ENCODE results near the gene SLC35E4.
"Not testable (repeated sequence)": the region's sequence is repeated elsewhere in the genome, so short reads cannot be mapped to it uniquely, and the experiment has no call there.

SLC35E4 gene

GRCh38 chr22:30635273-30636225 is at the start of gene SLC35E4:
Gene SLC35E4, plus strand, starts transcription at chr22:30635781. Its CDS starts 670 bp downstream, at chr22:30636451.
- peak; percentile 95 for DNase-seq (ENCODE audit: low spot score)

GRCh38 chr22:30586414-30586813 is 49.2 kb upstream of the SLC35E4 start:
- no peak for DNase-seq (ENCODE audit: low spot score)

- no peak for DNase-seq (ENCODE audit: low spot score)
Measured at GRCh38 chr22:30591191-30591587, 44.4 kb upstream of the SLC35E4 start.

- peak; percentile 97 for DNase-seq (ENCODE audit: low spot score)
Measured at GRCh38 chr22:30591588-30592359, 43.8 kb upstream of the SLC35E4 start, which contains the start of gene PES1. Gene PES1, minus strand, starts transcription at chr22:30591910. Its CDS starts 77 bp downstream, at chr22:30591833.

DNA sequence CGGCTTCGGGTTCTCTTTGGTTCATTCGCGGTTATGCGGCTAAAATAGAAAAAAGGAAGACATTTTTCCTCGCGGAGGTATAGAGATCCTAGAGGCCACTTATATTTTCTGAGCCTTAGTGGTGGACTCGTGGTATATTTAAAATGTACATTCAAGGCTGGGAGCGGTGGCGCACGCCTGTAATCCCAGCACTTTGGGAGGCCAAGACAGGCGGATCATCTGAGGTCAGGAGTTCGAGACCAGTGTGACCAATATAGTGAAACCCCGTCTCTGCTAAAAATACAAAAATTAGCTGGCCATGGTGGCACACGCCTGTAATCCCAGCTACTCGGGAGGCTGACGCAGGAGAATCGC is 43.2 kb upstream of the SLC35E4 start:
- not testable (repeated sequence) for DNase-seq (ENCODE audit: low spot score)

DNA sequence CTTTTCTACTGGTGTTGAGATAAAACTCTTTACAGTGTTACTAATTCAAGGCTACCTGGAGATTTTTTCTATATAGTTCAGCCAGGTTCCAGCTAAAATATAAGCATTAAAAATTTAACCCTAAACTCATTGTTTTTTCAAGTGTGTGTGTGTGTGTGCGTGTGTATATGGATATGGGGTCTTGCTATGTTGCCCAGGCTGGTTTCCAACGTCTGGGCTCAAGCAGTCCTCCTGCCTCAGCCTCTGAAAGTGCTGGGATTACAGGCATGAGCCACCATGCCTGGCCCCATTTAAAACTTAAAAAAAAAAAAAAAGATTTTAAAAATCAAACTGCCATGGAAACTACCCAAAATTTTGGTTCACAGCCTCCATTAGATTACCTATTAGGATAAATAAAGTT is 39.4 kb upstream of the SLC35E4 start:
- no peak for DNase-seq (ENCODE audit: low spot score)

GRCh38 chr22:30596886-30597285 is 38.7 kb upstream of the SLC35E4 start:
- no peak for DNase-seq (ENCODE audit: low spot score)

DNA sequence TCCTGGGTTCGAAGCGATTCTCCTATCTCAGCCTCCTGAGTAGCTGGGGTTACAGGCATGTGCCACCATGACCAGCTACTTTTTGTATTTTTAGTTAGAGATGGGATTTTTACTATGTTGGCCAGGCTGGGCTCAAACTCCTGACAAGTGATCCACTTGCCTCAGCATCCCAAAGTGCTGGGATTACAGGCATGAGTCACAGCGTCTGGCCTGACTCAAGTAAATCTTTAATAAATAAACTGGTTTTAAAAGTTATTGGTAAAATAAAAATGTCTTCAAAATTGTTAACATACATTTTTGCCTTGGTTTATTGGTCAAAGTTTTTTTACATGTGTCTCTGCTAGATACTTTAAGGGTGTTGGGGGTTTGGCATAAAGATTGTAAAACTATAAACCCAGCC is 36.6 kb upstream of the SLC35E4 start:
- DNase-seq (ENCODE audit: low spot score) = no peak

DNA sequence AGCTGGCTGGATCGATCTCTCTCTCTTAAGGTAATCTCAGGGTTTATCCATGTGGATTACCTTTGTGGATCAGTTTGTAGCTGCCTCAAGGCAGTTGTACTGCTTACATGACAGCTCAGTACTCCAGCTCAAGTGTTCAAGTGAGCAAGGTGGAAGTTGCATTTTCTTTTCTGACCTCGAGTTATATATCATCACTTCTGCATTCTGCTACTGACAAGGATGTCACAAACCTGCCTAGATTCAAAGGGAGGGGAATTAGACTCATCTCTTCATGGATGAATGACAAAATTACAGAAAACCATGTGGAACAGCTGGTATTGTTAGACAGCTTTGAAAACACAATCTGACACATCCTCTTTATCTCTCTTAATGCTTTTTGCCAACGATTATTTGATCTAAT is 34.7 kb upstream of the SLC35E4 start:
- no peak for DNase-seq (ENCODE audit: low spot score)

DNA sequence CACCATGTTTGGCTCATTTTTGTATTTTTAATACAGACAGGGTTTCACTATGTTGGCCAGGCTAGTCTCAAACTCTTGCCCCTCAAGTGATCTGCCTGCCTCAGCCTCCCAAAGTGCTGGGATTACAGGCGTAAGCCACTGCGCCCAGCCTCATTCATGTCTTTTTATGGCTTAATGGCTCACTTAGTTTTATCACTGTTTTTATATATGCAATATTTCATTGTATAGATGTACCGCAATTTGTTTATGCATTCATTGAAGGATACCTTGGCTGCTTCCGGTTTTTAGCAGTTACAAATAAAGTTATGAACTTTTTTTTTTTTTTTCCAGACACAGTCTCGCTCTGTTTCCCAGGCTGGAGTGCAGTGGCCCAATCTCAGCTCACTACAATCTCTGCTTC is 34.1 kb upstream of the SLC35E4 start:
- DNase-seq (ENCODE audit: low spot score) = no peak

DNA sequence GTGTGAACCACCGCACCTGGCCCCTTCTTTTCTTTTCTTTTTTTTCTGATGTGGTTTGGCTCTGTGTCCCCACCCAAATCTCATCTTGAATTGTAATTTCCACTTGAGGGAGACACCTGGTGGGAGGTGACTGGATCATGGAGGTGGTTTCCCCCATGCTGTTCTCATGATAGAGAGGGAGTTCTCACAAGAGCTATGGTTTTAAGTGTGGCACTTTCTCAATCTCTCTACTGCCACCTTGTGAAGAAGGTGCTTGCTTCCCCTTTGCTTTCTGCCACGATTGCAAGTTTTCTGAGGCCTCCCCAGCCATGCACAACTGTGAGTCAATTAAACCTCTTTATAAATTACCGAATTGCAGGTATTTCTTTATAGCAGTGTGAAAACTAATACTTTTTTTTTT is 33.5 kb upstream of the SLC35E4 start:
- no peak for DNase-seq (ENCODE audit: low spot score)

DNA sequence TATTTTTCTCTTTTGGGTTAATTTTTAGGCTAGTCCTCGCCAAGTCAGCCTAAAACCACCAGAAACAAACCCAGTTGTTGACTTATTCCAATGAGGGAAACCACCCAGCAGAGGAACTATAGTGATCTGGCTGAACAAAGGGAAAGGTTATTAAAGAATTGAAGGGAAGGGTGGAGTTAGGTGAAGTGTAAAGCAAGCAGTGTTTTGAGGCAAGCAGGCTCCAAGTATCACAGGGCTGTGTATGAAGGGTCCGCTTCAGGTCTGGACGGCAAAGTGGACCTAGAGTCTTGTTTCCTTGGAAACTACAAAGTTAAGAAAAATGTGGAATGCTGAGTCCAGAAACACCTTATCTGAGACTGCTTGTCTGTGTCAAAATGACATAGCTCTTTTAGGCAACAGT is 31.8 kb upstream of the SLC35E4 start:
- no peak for DNase-seq (ENCODE audit: low spot score)

- DNase-seq (ENCODE audit: low spot score) = no peak
Measured at GRCh38 chr22:30604723-30605122, 30.9 kb upstream of the SLC35E4 start.

GRCh38 chr22:30605449-30606110 is 30.0 kb upstream of the SLC35E4 start:
- DNase-seq (ENCODE audit: low spot score) = peak; percentile 39

DNA sequence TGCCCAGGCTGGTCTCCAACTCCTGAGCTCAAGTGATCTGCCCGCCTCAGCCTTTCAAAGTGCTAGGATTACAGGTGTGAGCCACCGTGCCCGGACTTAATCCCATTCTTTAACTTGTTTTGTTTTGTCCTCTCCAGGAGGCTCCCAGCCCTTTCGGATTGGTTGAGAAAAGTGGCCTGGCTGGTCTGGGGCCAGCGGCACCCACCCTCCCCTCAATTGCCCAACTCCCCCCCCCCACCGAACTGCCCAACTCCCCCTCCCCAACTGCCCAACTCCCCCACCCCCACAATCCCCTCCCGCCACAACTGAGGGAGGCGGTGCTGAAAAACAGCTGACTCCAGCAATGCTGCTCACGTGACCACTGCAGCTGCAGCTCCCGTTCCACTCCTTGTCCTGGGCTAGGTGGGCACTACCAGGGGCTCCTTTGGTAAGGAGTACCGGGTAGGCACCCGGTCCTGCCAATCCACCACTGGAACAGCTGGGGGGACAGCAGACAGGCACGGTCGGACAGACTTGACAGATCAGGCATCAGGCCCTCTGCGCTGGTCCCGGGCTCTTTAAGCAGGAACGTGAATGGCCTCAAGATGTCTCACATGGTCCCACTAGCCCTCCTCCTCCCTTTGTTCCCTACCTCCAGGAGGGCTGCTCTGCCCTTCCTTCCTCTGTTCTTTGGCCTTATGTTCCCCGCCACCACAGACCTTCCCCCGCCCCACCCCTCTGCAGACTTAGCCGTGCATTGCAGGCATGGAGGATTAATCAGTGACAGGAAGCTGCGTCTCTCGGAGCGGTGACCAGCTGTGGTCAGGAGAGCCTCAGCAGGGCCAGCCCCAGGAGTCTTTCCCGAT is 28.9 kb upstream of the SLC35E4 start, which contains the start of gene TCN2:
TCN2 (plus strand) TSS at position 720 of the 845 bp plus-strand sequence. CDS start 158 bp downstream, outside the sequence.
- DNase-seq (ENCODE audit: low spot score) = peak; percentile 19

DNA sequence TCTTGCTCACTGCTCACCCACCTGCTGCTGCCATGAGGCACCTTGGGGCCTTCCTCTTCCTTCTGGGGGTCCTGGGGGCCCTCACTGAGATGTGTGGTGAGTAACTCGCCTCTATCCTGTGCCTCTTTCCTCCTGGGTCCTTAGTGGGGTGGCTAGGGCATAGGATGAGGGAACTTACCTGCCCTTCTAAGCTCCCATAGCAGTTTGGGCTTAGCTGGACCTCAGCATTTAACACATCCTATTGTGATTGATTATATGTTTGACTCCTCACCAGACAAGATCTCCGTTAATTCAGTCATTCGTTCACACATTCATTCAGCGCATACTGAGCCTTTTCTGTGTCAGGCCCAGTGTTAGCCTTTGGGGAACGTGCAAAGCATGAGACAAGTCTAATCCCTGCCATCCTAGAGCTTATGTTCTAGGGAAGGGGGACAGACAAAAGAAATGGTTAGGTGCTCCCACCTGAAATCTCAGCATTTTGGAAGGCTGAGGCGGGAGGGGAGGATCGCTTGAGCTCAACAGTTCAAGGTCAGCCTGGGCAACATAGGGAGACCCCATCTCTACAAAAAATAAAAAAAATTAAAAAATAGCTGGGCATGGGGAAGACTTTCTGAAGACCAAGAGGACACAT is 28.2 kb upstream of the SLC35E4 start:
- no peak for DNase-seq (ENCODE audit: low spot score)

GRCh38 chr22:30607939-30608338 is 27.6 kb upstream of the SLC35E4 start:
- no peak for DNase-seq (ENCODE audit: low spot score)

- DNase-seq (ENCODE audit: low spot score) = no peak
Measured at GRCh38 chr22:30609260-30610185, 26.1 kb upstream of the SLC35E4 start.

DNA sequence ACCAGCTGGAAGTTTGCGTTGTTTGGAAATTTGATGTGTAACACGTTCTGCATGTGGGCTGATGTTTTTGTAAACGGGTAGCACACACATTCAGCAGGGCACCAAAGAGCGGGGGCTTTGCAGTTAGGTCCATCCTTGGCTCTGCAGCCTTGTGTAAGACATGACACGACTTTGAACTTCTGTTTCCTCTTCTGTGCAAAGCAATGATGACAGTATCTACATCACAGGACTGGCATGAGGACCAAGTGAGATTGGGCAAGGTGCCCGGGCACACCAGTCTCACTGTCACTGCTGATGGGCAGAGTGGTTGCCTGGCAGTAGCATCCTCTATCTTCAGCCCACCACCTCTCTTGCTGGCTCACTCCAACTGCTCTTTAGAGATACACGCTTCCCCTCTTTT is 25.3 kb upstream of the SLC35E4 start:
- no peak for DNase-seq (ENCODE audit: low spot score)

DNA sequence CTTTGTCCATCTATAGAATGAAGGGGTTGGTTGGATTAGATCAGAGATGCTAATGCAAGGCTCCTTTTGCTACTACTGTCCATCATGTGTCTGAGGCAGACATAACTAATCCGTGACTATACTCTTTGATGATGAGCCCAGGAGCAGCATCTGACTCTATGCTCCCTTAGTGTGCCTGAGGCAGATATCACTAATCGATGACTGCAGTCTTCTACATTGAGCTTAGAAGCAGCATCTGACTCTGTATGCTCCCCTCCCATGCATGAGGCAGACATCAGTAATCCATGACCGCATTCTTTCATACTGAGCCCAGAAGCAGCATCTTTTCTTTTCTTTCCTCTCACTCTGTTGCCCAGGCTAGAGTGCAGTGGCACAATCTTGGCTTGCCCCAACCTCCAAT is 24.4 kb upstream of the SLC35E4 start:
- DNase-seq (ENCODE audit: low spot score) = no peak
